NCI-H345 (cell line): Measurements from ENCODE around the gene PTCHD4.

ENCODE experiments used
- DNase-seq: peaks from one replicate; lab custom pipeline; 2025; lab: John Stamatoyannopoulos, UW

Gene PTCHD4

DNA sequence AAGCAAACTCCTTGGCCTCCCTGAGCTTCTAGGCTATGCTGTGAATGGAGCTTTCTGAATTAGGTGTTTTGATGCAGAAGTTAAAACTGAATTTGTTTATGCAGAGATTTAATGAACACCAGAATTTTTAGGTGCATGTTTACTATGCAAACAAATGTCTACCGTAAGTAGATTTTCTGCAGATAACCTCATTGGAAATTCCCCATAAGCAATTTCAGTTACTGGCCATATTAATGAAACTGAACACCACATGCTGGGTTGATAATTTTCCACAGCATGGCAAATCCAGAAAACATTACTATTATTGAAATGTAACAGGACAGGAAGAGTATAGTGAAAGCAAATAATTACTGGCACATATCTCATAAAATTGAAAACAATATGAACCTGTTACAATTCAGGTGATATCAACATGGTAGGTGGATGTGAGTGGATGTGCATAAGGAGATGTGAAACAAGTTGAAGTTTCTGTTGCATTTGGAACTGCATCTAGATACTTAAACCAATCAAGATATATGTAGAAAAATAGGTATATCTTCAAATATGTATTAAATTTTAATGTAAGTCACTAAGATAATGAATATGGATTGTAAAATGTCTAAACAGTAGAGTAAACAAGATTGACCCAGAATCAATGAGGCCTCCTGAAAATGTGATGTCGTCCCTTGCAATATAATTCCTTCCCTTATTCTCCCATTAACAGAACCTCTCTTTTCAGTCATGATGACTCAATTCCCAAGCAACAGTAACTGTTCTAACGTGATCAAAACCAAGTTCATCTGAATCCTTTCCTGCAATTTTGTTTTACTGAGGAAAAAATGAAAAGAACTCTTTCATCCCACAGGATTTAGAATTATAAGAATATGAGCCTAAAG lies 11.0 kb downstream of the PTCHD4 start:
- no peak for DNase-seq

DNA sequence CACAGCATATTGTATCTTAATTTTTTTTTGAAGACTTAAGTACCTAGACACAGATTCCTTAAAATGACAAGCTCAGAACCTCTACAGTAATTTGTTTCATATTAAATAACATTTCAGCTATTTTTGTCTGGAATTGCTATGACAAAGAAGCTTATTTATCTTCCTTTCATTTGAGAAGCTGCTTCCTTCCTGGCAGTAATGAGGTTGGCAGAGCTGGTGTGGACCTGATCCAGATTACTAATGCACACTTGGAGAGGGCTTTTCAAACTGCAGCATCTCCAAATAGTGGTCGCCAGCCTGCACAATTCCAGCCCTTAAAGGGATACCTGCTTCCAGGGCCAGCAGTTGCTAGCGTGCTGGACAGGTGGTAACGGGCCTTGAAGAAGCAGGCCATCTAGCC lies 12.1 kb downstream of the PTCHD4 start:
- DNase-seq: no peak

DNA sequence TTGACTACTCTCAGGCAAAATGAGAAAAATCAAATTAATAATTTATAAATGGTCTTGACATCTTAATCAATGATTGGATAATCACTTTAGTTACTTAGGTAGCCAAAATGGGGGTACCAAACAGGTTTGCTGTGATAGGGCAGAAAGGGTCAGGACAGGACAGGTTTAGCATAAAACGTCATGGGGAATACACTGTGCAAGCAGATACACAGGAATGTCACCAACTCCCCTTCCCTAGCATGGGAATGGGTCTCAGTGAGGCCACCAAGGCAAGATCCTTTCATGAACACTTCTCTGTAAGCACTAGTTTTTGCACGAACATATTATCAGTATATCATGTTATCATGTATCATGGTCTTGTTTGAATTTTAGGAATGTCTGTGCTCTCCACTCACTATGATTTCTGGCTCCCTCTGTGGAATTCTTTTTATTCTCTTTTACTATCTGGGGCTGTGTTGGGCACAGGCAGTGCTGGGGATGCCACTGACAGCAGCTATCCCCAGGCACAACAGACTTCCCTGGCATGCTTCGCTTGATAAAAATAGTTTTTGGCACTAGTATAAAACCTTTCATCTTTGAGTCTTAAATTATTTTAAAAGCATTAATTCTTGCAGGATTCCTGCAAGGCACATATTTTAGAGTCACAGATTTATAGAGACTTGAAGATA lies 18.3 kb downstream of the PTCHD4 start:
- no peak for DNase-seq

- DNase-seq: no peak
Measured at GRCh38 chr6:48090546-48090945, 20.5 kb downstream of the PTCHD4 start.

DNA sequence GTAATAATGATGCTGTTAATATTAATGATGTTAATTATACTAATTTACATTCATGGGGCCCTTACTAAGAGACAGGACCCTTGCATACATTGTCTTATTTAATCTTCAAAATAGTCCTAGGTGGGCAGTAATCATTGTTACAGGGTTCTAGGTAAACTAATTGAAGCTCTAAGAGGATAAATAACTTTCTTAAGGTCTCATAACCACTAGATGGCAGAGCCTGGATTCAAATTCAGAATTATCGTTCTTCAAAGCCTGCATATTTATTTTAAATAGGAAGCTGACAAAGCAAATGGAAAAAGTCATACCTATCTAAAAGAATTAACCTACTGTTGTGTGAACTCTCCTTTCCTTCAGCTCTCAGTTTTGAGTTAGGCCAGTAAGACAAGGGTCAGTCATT lies 23.5 kb downstream of the PTCHD4 start:
- DNase-seq: peak; percentile 28

- no peak for DNase-seq
Measured at GRCh38 chr6:48086187-48086586, 24.8 kb downstream of the PTCHD4 start.

- no peak for DNase-seq
Measured at GRCh38 chr6:48085131-48085741, 25.8 kb downstream of the PTCHD4 start.

- no peak for DNase-seq
Measured at GRCh38 chr6:48084201-48084600, 26.8 kb downstream of the PTCHD4 start.

DNA sequence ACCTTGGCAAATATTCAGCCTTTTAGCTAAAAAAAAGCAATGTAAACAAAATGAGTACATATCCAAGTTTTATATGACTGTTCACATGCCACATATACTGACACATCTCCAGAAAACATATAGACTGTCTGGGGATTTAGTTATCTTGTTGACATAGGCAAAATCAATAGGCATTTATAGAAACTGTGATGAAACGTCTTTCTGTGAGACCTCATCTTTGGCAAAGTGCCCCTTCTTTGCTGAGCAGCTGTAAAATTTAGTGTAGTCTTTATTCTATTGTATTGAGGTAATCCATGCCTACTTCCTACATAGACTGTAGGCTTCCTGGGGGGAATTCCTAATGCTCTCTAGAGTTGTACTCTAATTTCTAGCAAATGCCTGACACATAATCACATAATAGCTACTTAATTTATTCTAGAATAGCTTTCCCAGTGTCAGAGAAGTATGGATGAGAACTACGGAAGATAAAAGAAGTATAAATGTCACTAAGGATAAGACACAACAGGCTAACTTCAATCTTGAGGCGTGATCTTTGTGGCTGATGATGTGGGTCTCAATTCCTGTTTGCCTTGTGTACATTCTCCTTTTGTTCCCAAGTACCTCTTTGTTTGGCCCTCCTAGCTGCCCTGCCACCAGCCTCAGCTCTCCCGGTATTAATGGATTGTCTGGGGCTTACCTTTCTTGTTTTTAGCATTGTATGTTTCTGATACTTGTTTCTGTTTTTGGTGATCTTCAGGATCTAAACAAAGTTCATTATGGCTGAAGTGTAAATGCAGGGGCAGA lies 30.6 kb downstream of the PTCHD4 start:
- peak; percentile 87 for DNase-seq

- no peak for DNase-seq
Measured at GRCh38 chr6:48078120-48078519, 32.9 kb downstream of the PTCHD4 start.

- no peak for DNase-seq
Measured at GRCh38 chr6:48075181-48075580, 35.8 kb downstream of the PTCHD4 start.

- DNase-seq: no peak
Measured at GRCh38 chr6:48073976-48074767, 36.8 kb downstream of the PTCHD4 start.

DNA sequence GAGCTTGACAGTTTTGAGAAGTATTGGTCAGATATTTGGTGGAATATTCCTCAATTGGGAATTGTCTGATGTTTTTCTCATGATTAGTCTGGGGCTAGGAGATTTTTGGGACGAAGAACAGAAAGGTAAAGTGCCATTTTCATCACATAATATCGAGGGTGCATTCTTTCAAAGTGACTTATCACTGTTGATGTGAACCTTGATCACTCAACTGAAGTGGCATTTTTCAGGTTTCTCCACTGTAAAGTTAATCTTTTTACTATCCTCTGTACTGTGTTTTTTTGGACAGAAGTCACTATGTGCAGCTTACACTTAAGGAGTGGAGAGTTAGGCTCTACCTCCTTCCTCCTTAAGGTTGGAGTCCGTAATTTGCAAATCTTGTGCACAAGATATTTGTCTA lies 39.2 kb downstream of the PTCHD4 start:
- no peak for DNase-seq

DNA sequence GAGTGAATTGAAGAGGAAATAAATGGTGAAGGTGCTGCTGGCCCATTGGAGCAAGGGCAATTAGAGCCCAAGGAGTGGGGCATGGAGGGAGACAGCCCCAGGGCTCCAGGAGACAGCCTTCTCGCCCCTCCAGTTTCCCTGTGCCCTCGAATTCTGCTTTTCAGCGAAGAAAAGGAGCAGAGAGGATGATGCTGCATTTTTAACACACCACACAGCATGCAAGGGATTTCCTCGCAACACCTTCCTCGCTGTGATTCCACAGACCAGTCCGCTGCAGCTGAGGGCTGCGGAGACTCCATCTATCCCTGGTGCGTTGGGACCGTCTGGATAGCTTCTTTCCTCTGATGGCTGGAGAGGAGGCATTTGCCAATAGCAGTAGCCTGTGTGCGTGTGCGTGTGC lies 41.7 kb downstream of the PTCHD4 start:
- DNase-seq: peak; percentile 21

DNA sequence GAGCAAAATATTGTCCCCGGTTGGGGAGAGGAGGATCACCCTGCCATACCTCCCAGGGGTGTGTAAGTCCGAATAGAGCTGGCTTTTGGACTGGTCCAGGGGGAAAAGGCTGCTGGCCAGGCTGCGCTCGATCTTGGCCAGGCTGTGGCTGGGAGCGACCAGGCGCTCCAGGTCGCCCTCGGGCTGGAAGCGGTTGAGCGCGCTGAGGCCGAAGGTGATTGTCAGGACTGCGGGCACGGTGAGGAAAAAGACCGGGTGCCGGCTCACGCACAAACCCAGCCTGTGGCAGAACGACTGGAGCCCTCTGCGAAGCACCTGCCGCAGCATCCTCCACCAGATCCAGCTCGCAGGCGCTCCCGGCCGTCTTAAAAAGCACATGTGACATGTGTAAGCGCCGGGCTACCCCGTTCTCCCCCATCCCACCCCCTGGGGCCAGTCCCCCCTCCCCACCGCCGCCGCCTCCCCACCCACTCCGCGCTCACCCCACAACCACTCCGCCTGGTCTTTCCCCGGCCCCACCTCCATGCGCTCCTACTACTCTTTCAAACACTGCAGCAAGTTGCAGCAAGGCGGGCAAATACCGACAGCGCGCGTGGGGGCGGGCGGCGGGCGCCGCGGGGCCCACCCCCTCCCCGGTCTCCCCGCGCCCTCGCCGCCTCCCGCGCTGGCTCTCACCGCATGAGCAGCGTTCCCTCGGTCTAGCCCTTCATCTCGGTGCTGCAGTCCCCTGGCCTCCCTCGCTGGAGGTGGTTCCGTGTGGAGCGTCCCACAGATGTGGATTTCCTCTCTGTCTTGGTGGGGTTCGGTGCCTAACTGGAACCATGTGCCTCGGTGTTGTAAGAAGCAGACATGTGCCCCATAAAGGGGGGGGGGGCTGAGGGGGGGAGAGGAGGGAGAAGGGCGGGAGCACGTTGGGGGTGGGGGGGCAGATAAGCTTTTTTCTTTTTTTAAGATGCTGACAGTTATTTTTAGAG lies 42.4 kb downstream of the PTCHD4 start:
- DNase-seq: peak; percentile 65

GRCh38 chr6:48067886-48068277 lies 43.1 kb downstream of the PTCHD4 start:
- no peak for DNase-seq

DNA sequence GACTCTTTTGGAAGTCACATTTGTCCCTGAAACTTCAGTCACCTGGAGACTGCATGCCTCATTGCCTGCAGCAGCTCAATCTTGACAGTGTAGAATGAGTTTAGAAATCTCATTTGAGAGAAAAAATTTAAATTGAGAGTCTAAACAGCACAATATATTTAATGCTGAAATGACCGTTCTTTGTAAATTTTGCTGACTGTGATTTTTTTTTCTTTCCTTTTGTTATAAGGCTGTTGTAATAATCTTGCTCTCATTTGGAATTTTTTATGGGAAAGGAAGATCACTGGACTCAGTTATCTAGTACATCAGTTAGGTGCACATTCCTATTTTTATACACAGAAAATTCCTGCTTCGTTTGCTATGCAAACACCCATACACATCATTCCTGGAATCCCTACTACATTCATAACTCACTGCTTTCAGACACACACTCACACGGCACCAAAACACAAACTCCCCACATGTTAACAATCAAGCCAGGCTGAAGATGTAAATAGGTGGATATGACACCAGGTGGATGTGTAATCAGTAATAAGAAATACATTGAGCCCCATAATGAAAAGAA lies 43.8 kb downstream of the PTCHD4 start:
- no peak for DNase-seq

- DNase-seq: no peak
Measured at GRCh38 chr6:48061265-48061990, 49.6 kb downstream of the PTCHD4 start.
